Activated naive CD8-positive, alpha-beta T cell (primary cell): ENCODE measurements around the gene ZNF578.
"Not testable (repeated sequence)": the region's sequence is repeated elsewhere in the genome, so short reads cannot be mapped to it uniquely, and the experiment has no call there.

ENCODE experiments used
- H3K27ac Mint-ChIP-seq: one replicate; pipeline ENCODE4 v1.8.0; 2021; ENCODE audit warnings: mixed read lengths
- H3K27me3 Mint-ChIP-seq: one replicate; pipeline ENCODE4 v1.8.0; 2021; ENCODE audit warnings: mixed read lengths
- H3K36me3 Mint-ChIP-seq: one replicate; pipeline ENCODE4 v1.8.0; 2021; ENCODE audit warnings: mixed read lengths
- H3K4me1 Mint-ChIP-seq: one replicate; pipeline ENCODE4 v1.8.0; 2021; ENCODE audit warnings: low read depth, mixed read lengths
- H3K4me3 Mint-ChIP-seq: one replicate; pipeline ENCODE4 v1.8.0; 2021; ENCODE audit warnings: mild to moderate bottlenecking, mixed read lengths
- H3K9me3 Mint-ChIP-seq: one replicate; pipeline ENCODE4 v1.8.0; 2021; ENCODE audit warnings: low read depth, mixed read lengths

ZNF578 gene

GRCh38 chr19:52492201-52492993 lies 39.0 kb downstream of the ZNF578 start:
- H3K9me3 Mint-ChIP-seq = peaks cover 11% of the 10 kb centered on the region
- H3K36me3 Mint-ChIP-seq = peaks cover 15% of the 10 kb centered on the region
- peaks cover 2% of the 10 kb centered on the region for H3K27me3 Mint-ChIP-seq
- no peak overlapping the region for H3K4me3 Mint-ChIP-seq
- H3K27ac Mint-ChIP-seq = no peak overlapping the region
- H3K4me1 Mint-ChIP-seq = no peaks in the 10 kb centered on the region

GRCh38 chr19:52492994-52493470 lies 39.7 kb downstream of the ZNF578 start:
- Mint-ChIP-seq H3K4me3 (no peak overlapping the region), H3K9me3 (peaks cover 16% of the 10 kb centered on the region), H3K4me1 (no peaks in the 10 kb centered on the region), H3K27me3 (peaks cover 2% of the 10 kb centered on the region), H3K27ac (no peak overlapping the region), H3K36me3 (peaks cover 20% of the 10 kb centered on the region)

GRCh38 chr19:52494518-52494917 lies 41.2 kb downstream of the ZNF578 start:
- no peaks in the 10 kb centered on the region for H3K4me1 Mint-ChIP-seq
- H3K9me3 Mint-ChIP-seq = peaks cover 16% of the 10 kb centered on the region
- H3K27ac Mint-ChIP-seq = no peak overlapping the region
- H3K36me3 Mint-ChIP-seq = peaks cover 23% of the 10 kb centered on the region
- peaks cover 2% of the 10 kb centered on the region for H3K27me3 Mint-ChIP-seq
- H3K4me3 Mint-ChIP-seq = no peak overlapping the region

GRCh38 chr19:52498571-52498970 lies 45.2 kb downstream of the ZNF578 start:
- Mint-ChIP-seq H3K27me3 (peaks cover 2% of the 10 kb centered on the region), H3K27ac (no peak overlapping the region), H3K36me3 (peaks cover 33% of the 10 kb centered on the region), H3K4me3 (no peak overlapping the region), H3K9me3 (peaks cover 9% of the 10 kb centered on the region), H3K4me1 (no peaks in the 10 kb centered on the region)

GRCh38 chr19:52500474-52500873 lies 47.1 kb downstream of the ZNF578 start:
- peaks cover 36% of the 10 kb centered on the region for H3K36me3 Mint-ChIP-seq
- not testable (repeated sequence) for H3K27ac Mint-ChIP-seq, H3K4me3 Mint-ChIP-seq, H3K4me1 Mint-ChIP-seq, H3K9me3 Mint-ChIP-seq, H3K27me3 Mint-ChIP-seq

GRCh38 chr19:52500991-52501390 lies 47.6 kb downstream of the ZNF578 start:
- H3K27me3 Mint-ChIP-seq, H3K4me1 Mint-ChIP-seq, H3K9me3 Mint-ChIP-seq, H3K27ac Mint-ChIP-seq, H3K4me3 Mint-ChIP-seq: not testable (repeated sequence)
- peaks cover 41% of the 10 kb centered on the region for H3K36me3 Mint-ChIP-seq

- no peaks in the 10 kb centered on the region for H3K27me3 Mint-ChIP-seq
- peaks cover 21% of the 10 kb centered on the region for H3K9me3 Mint-ChIP-seq
- peaks cover 46% of the 10 kb centered on the region for H3K36me3 Mint-ChIP-seq
- H3K4me3 Mint-ChIP-seq = no peak overlapping the region
- no peaks in the 10 kb centered on the region for H3K4me1 Mint-ChIP-seq
- no peak overlapping the region for H3K27ac Mint-ChIP-seq
Observed at GRCh38 chr19:52507266-52507665, 53.9 kb downstream of the ZNF578 start.

GRCh38 chr19:52516191-52516590 lies 62.8 kb downstream of the ZNF578 start:
- peaks cover 5% of the 10 kb centered on the region for H3K27me3 Mint-ChIP-seq
- H3K36me3 Mint-ChIP-seq = peaks cover 44% of the 10 kb centered on the region
- H3K4me1 Mint-ChIP-seq = no peaks in the 10 kb centered on the region
- no peak overlapping the region for H3K27ac Mint-ChIP-seq
- peaks cover 35% of the 10 kb centered on the region for H3K9me3 Mint-ChIP-seq
- H3K4me3 Mint-ChIP-seq = no peak overlapping the region

- H3K4me1 Mint-ChIP-seq = no peaks in the 10 kb centered on the region
- no peak overlapping the region for H3K4me3 Mint-ChIP-seq
- no peak overlapping the region for H3K27ac Mint-ChIP-seq
- H3K36me3 Mint-ChIP-seq = peaks cover 35% of the 10 kb centered on the region
- H3K27me3 Mint-ChIP-seq = peaks cover 5% of the 10 kb centered on the region
- H3K9me3 Mint-ChIP-seq = peaks cover 24% of the 10 kb centered on the region
Observed at GRCh38 chr19:52518646-52519045, 65.3 kb downstream of the ZNF578 start.

GRCh38 chr19:52519175-52519574 lies 65.8 kb downstream of the ZNF578 start:
- peaks cover 20% of the 10 kb centered on the region for H3K9me3 Mint-ChIP-seq
- H3K36me3 Mint-ChIP-seq = peaks cover 30% of the 10 kb centered on the region
- not testable (repeated sequence) for H3K4me3 Mint-ChIP-seq, H3K4me1 Mint-ChIP-seq, H3K27ac Mint-ChIP-seq, H3K27me3 Mint-ChIP-seq

GRCh38 chr19:52520013-52520412 lies 66.7 kb downstream of the ZNF578 start:
- H3K27me3 Mint-ChIP-seq = peaks cover 5% of the 10 kb centered on the region
- H3K27ac Mint-ChIP-seq = no peak overlapping the region
- no peaks in the 10 kb centered on the region for H3K4me1 Mint-ChIP-seq
- peaks cover 28% of the 10 kb centered on the region for H3K36me3 Mint-ChIP-seq
- no peak overlapping the region for H3K4me3 Mint-ChIP-seq
- H3K9me3 Mint-ChIP-seq = peaks cover 18% of the 10 kb centered on the region

GRCh38 chr19:52522551-52522950 lies 69.2 kb downstream of the ZNF578 start:
- Mint-ChIP-seq H3K4me3 (no peak overlapping the region), H3K4me1 (peaks cover 3% of the 10 kb centered on the region), H3K9me3 (peaks cover 11% of the 10 kb centered on the region)

GRCh38 chr19:52524086-52524485 lies 70.7 kb downstream of the ZNF578 start:
- Mint-ChIP-seq H3K36me3 (peaks cover 19% of the 10 kb centered on the region), H3K27me3 (peaks cover 5% of the 10 kb centered on the region), H3K4me1 (peaks cover 13% of the 10 kb centered on the region), H3K27ac (no peak overlapping the region), H3K9me3 (peaks cover 11% of the 10 kb centered on the region), H3K4me3 (no peak overlapping the region)

More at GRCh38 chr19:52522551-52522950, 69.2 kb downstream of the ZNF578 start:
- peaks cover 15% of the 10 kb centered on the region for H3K36me3 Mint-ChIP-seq
- peaks cover 5% of the 10 kb centered on the region for H3K27me3 Mint-ChIP-seq
- H3K27ac Mint-ChIP-seq = no peak overlapping the region

GRCh38 chr19:52527134-52527955 lies 74.0 kb downstream of the ZNF578 start, which contains the start of gene ZNF808:
ZNF808 (plus strand) TSS chr19:52527668; CDS start chr19:52543285, 15,617 bp downstream.
- H3K9me3 Mint-ChIP-seq = peaks cover under 1% of the 10 kb centered on the region

GRCh38 chr19:52527956-52528351 lies 74.6 kb downstream of the ZNF578 start:
- Mint-ChIP-seq H3K4me3 (peak overlapping the region; percentile 97), H3K27ac (peak overlapping the region; percentile 97), H3K36me3 (peaks cover 12% of the 10 kb centered on the region), H3K4me1 (peaks cover 24% of the 10 kb centered on the region), H3K27me3 (no peaks in the 10 kb centered on the region), H3K9me3 (no peaks in the 10 kb centered on the region)

More at GRCh38 chr19:52527134-52527955, 74.0 kb downstream of the ZNF578 start, which contains the start of gene ZNF808:
- peaks cover 24% of the 10 kb centered on the region for H3K4me1 Mint-ChIP-seq
- H3K27me3 Mint-ChIP-seq = no peaks in the 10 kb centered on the region
- H3K36me3 Mint-ChIP-seq = peaks cover 10% of the 10 kb centered on the region
- H3K27ac Mint-ChIP-seq = peak within 1 kb of the TSS; percentile 97
- H3K4me3 Mint-ChIP-seq = peak within 1 kb of the TSS; percentile 97
